LHCN-M2 (cell line): ENCODE measurements around the gene TIGD2. TPM values are rescaled to one million over a fixed set of nuclear protein-coding genes. Genes with fewer than 3 reads are reported as not detected.

Experiments used
- DNase-seq: peaks from one replicate; pipeline ENCODE4 v3.0.0-alpha.2; 2012; ENCODE audit warnings: low read depth
- total RNA-seq: library from RNA; depleted of rRNA; stranded (reverse); fragments of >200 nt; gene quantifications from 2 replicates; pipeline ENCODE4 v1.2.3, GENCODE V29; 2014; rRNA removed

The TIGD2 gene
- total RNA-seq, 1 experiment from 2014 or later = 10.6 TPM

GRCh38 chr4:89161841-89162240, 50.5 kb downstream of the TIGD2 start:
- DNase-seq = peak; percentile 58

DNA sequence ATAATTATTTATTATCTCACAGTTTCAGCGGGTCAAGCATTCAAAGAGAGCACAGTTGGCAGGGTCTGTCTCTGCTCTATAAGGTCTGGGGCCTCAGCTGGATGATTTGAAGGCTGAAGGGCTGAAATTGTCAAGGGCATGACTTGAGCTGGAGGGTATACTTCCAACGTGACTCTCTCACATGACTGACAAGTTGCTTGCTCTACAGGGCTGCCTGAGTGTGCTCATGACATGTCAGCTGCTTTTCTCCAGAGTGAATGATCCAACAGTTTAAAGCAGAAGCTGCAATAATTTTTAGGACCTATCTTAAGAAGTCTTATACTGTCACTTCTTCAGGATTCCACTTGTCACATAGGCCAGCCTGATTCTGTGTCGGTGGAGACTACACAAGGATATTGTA, 51.2 kb downstream of the TIGD2 start:
- no peak for DNase-seq

GRCh38 chr4:89162987-89163386, 51.7 kb downstream of the TIGD2 start:
- DNase-seq = no peak

GRCh38 chr4:89164400-89164799, 53.1 kb downstream of the TIGD2 start:
- no peak for DNase-seq

Other genes with a start within 250 kb of the TIGD2 start
- 18.9 and 22.3 TPM in 2 replicates for gene FAM13A, start 54.3 kb upstream of the TIGD2 start, total RNA-seq
- 0.06 TPM in 1 of 2 replicates, not detected in the other for gene GPRIN3, start 196.3 kb downstream of the TIGD2 start, total RNA-seq